ENCODE data around the gene KRT12.
"Not testable (repeated sequence)": the region's sequence is repeated elsewhere in the genome, so short reads cannot be mapped to it uniquely, and the experiment has no call there.

The KRT12 gene

GRCh38 chr17:40818733-40819527, 48.1 kb downstream of the KRT12 start:
- DNase-seq: peak; percentile 68 to 97 (median 77)

GRCh38 chr17:40818343-40818732, 48.7 kb downstream of the KRT12 start:
- DNase-seq: no peak
- intact Hi-C loops (cut with DNase I): no loop called here

More at GRCh38 chr17:40818733-40819527, 48.1 kb downstream of the KRT12 start:
- intact Hi-C loops (cut with DNase I): no loop called here

- intact Hi-C loops (cut with DNase I): no loop called here
- no peak for DNase-seq
These were observed 49.8 kb downstream of the KRT12 start for GRCh38 chr17:40817103-40817682.

- intact Hi-C loops (cut with DNase I): no loop called here
- no peak for DNase-seq
These were observed 50.5 kb downstream of the KRT12 start for GRCh38 chr17:40816569-40816968.

- intact Hi-C loops (cut with DNase I): no loop called here
- no peak for DNase-seq
These were observed 51.6 kb downstream of the KRT12 start for GRCh38 chr17:40815381-40815780.

GRCh38 chr17:40814657-40815056, 52.4 kb downstream of the KRT12 start:
- DNase-seq; intact Hi-C loops (cut with DNase I): not testable (repeated sequence)

GRCh38 chr17:40813804-40814203, 53.2 kb downstream of the KRT12 start:
- no peak for DNase-seq
- intact Hi-C loops (cut with DNase I): no loop called here

GRCh38 chr17:40812639-40813038, 54.4 kb downstream of the KRT12 start:
- no peak for DNase-seq
- intact Hi-C loops (cut with DNase I): no loop called here

Data from posterior cingulate gyrus (tissue), 11 donors.